Activated T-helper 1 cell treated with Interleukin-2 at 50 U/mL for 16 hours (primary cell): ENCODE measurements around the gene INSRR.

Experiments used
- DNase-seq: peaks from one replicate; pipeline ENCODE4 v3.0.0-alpha.2; 2020; ENCODE audit warnings: low read depth

Gene INSRR

GRCh38 chr1:156858959-156859522, at the start of gene INSRR:
TSS of gene INSRR (minus strand) at chr1:156859117. CDS start at chr1:156858621, 496 bp downstream.
- no peak for DNase-seq

GRCh38 chr1:156908541-156908940, 49.6 kb upstream of the INSRR start:
- DNase-seq = no peak

- DNase-seq = no peak
Measured at GRCh38 chr1:156906206-156906906, 47.4 kb upstream of the INSRR start.

- DNase-seq = no peak
Measured at GRCh38 chr1:156905651-156906050, 46.7 kb upstream of the INSRR start.

- DNase-seq = no peak
Measured at GRCh38 chr1:156905176-156905575, 46.3 kb upstream of the INSRR start.

GRCh38 chr1:156904187-156904959, 45.5 kb upstream of the INSRR start:
- DNase-seq = no peak

- no peak for DNase-seq
Measured at GRCh38 chr1:156903328-156904091, 44.6 kb upstream of the INSRR start.

- DNase-seq = no peak
Measured at GRCh38 chr1:156901966-156902915, 43.3 kb upstream of the INSRR start.

- no peak for DNase-seq
Measured at GRCh38 chr1:156901590-156901900, 42.6 kb upstream of the INSRR start.

- DNase-seq = no peak
Measured at GRCh38 chr1:156900896-156901589, 42.1 kb upstream of the INSRR start.

GRCh38 chr1:156899956-156900718, 41.2 kb upstream of the INSRR start:
- DNase-seq = no peak

- DNase-seq = no peak
Measured at GRCh38 chr1:156898971-156899664, 40.2 kb upstream of the INSRR start.

GRCh38 chr1:156898161-156898566, 39.2 kb upstream of the INSRR start:
- DNase-seq = no peak

GRCh38 chr1:156897078-156897825, 38.3 kb upstream of the INSRR start:
- DNase-seq = no peak

- no peak for DNase-seq
Measured at GRCh38 chr1:156896490-156897033, 37.6 kb upstream of the INSRR start.

GRCh38 chr1:156895927-156896326, 37.0 kb upstream of the INSRR start:
- no peak for DNase-seq

- no peak for DNase-seq
Measured at GRCh38 chr1:156895455-156895812, 36.5 kb upstream of the INSRR start.

- no peak for DNase-seq
Measured at GRCh38 chr1:156894711-156895454, 36.0 kb upstream of the INSRR start.
